GM20000 (cell line): ENCODE results near the gene RHOG.

Experiments used
- DNase-seq: peaks from one replicate; pipeline ENCODE4 v3.0.0; 2012; ENCODE audit warnings: low spot score
- CTCF ChIP-seq: IDR thresholded peaks from 2 replicates; pipeline ENCODE4 v1.5.1; 2012; ENCODE audit warnings: mild to moderate bottlenecking, control low read depth; ENCODE audit errors: extremely low read depth, missing control alignments

RHOG gene

GRCh38 chr11:3840870-3841425, at the start of gene RHOG:
Gene RHOG, minus strand, starts transcription at chr11:3840959. Its CDS starts 12,821 bp downstream, at chr11:3828138.
- DNase-seq, result peak; percentile 95
- TF ChIP-seq CTCF, result no peak

GRCh38 chr11:3890014-3890413, 49.3 kb upstream of the RHOG start:
- no peak for TF ChIP-seq CTCF
- no peak for DNase-seq

- no peak for DNase-seq
- no peak for TF ChIP-seq CTCF
Observed at GRCh38 chr11:3888876-3889275, 48.1 kb upstream of the RHOG start.

- no peak for TF ChIP-seq CTCF
- no peak for DNase-seq
Observed at GRCh38 chr11:3886985-3887384, 46.2 kb upstream of the RHOG start.

- no peak for DNase-seq
- no peak for TF ChIP-seq CTCF
Observed at GRCh38 chr11:3885855-3886254, 45.1 kb upstream of the RHOG start.

GRCh38 chr11:3882655-3883054, 41.9 kb upstream of the RHOG start:
- no peak for DNase-seq
- TF ChIP-seq CTCF, result no peak

- no peak for TF ChIP-seq CTCF
- DNase-seq, result no peak
Observed at GRCh38 chr11:3880724-3881123, 40.0 kb upstream of the RHOG start.
